Heart left ventricle (tissue), 16 donors: ENCODE data around the gene ANKRD37. TPM values are rescaled to one million over a fixed set of nuclear protein-coding genes. Genes with fewer than 3 reads are reported as not detected.

ENCODE experiments used
- ATAC-seq, 4 donors: fragments of 200-7000 bp; cut with Tn5 transposase; one replicate each; pipeline ENCODE4 v1.9.1; 2020 to 2022; ENCODE audit warnings: moderate library complexity in 4 of 4, mild to moderate bottlenecking in 3 of 4, moderate number of reproducible peaks in 1 of 4
- DNase-seq, 5 donors: peaks; one replicate each; pipeline ENCODE4 v3.0.0-alpha.2; 2020
- H3K27ac ChIP-seq, 12 donors: fragments of 200-600 bp; sonication (generic) in 4 of 12; one replicate each; pipeline versions ENCODE4 v1.5.0 to v1.8.0; 2016 to 2022; ENCODE audit warnings: mild to moderate bottlenecking in 2 of 12
- H3K27me3 ChIP-seq, 9 donors: fragments of 200-600 bp; sonication (generic) in 2 of 9; one replicate each; pipeline versions ENCODE4 v1.5.1 to v1.8.0; 2016 to 2022; ENCODE audit warnings: mild to moderate bottlenecking in 3 of 9
- H3K36me3 ChIP-seq, 9 donors: fragments of 200-600 bp; sonication (generic) in 2 of 9; one replicate each; pipeline versions ENCODE4 v1.5.0 to v1.8.0; 2018 to 2022; ENCODE audit warnings: mild to moderate bottlenecking in 2 of 9
- H3K4me1 ChIP-seq, 12 donors: fragments of 200-600 bp; sonication (generic) in 4 of 12; one replicate each; pipeline versions ENCODE4 v1.5.0 to v1.8.0; 2016 to 2022; ENCODE audit warnings: mild to moderate bottlenecking in 3 of 12
- H3K4me3 ChIP-seq, 12 donors: fragments of 200-600 bp; sonication (generic) in 4 of 12; one replicate each; pipeline versions ENCODE4 v1.5.0 to v1.8.0; 2017 to 2022; ENCODE audit warnings: mild to moderate bottlenecking in 9 of 12, moderate library complexity in 4 of 12
- H3K9me3 ChIP-seq, 12 donors: fragments of 200-600 bp; sonication (generic) in 4 of 12; one replicate each; pipeline versions ENCODE4 v1.5.0 to v1.8.0; 2016 to 2022; ENCODE audit warnings: mild to moderate bottlenecking in 1 of 12
- CTCF ChIP-seq, 12 donors: fragments of 200-600 bp; sonication (generic) in 4 of 12; IDR thresholded peaks; one replicate each; pipeline versions ENCODE4 v1.5.0 to v1.8.0; 2018 to 2022; ENCODE audit warnings: antibody characterized with exemption in 12 of 12, mild to moderate bottlenecking in 5 of 12
- POLR2A ChIP-seq, 2 donors: fragments of 450-650 bp; IDR thresholded peaks; one replicate each; pipeline ENCODE4 v1.6.1; 2017; ENCODE audit warnings: antibody characterized with exemption in 2 of 2, mild to moderate bottlenecking in 2 of 2, moderate library complexity in 2 of 2
- WGBS, 4 donors: extraction: QIAGEN DNeasy Blood & Tissue Kit in 2 of 4; methylation state at CpG; one replicate each; pipeline versions ENCODE4 v1.1.5 to v1.1.7; 2013 to 2018; 5-methylcytosine and 5-hydroxymethylcytosine counted together
- intact Hi-C, 10 donors: fragments of 100-400 bp; cut with DNase I; formaldehyde crosslinking; loops; one replicate each; pipeline versions ENCODE4 v1.11.1 to v1.14.2; 2022
- polyA plus RNA-seq, 2 donors: library from polyadenylated mRNA; stranded (reverse); fragments of 200-250 nt; gene quantifications; one replicate each; pipeline ENCODE4 v1.2.3, GENCODE V29; 2013
- total RNA-seq, 9 donors: library from RNA; depleted of rRNA in 2 of 9; stranded (reverse); fragments of >200 nt in 2 of 9; fragmentation: NEBNext Ultra II Directional in 3 of 9; extraction: Animal tissue kit (Norgen Biotek cat#: 25700) in 3 of 9; gene quantifications; one replicate each; pipeline versions ENCODE4 v1.1.0 to v1.2.4, GENCODE V29; 2016 to 2023
- donor health status: ischemic (EF 13 %, LVEDD 7.1; RV severe dilation, severe dysfunction).
- donor health status: healthy with polysubstance abuse.
- donor health status: DM: no; HTN: yes; CAD: no.
- donor health status: DM: no; HTN: no; CAD: no.
- donor health status: ischemic (EF 25% LVEDD 6.9; RV normal size, moderate dysfunction).
- donor health status: ischemic (EF 25% LVEDD 5.7; RV mildly dilated, moderate dysfunction).
- donor health status: healthy.
- donor health status: DM: yes; HTN: yes; CAD: no.
- donor health status: ischemic (EF 35%, LVEDD 5.7; RV mildly dilated, moderate dysfunction).
- donor health status: nonischemic (EF 11% LVEDD 7.7; RV severe dilation, severe dysfunction).
- donor health status: DM: yes; HTN: yes; CAD: no.
- donor health status: PGD.
- donor health status: ischemic (EF 29% LVEDD 5.4; RV normal size, mild dysfunction).
- donor health status: nonischemic (EF 23%, LVEDD 6.1; RV moderate dilation, normal function).

The ANKRD37 gene
- total and polyA plus RNA-seq, 11 donors = 8.4 to 30.6 (median 12.2) TPM

DNA sequence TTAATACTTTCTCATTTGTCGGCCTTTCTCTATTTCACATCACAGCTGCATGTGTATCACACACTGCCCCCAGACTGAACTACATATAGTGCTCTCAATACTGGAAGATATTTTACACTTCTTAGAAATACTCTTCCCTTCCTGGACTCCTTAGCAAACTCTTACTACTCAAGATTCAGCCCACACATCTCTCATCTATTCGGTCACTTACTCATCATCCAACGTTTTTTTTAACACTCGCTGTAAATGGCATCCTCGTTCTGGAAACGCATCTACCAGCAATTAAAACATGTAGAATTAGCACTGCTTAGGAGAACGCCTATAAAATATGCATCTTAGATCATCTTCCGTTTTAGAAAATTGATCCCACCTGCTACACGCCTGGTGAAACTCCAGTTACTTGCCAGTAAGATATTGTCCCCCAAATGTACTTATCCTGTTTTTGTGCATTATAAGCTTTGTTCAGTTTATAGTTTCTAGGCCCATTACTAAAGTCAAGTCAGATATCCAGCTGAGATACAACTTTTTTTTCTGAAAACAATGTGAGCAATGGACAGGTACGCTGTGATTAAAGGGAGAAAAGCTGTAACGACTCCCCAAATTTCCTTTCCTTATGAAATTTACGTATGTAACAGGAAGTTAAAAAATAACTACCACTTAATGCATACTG is 1.9 kb upstream of the ANKRD37 start:
- intact Hi-C loops = loop anchor here in 8 of 10 donors (2.0 to 10.0 kb wide), 7 partner anchors 52 to 200 kb away; partner anchors contain the start of genes SNX25 (in 3 of the 8) and CFAP97 (in 2 of the 8)
- no peaks in the 10 kb centered on the region for H3K9me3 ChIP-seq
- no peak for DNase-seq
- no peaks in the 10 kb centered on the region for H3K27me3 ChIP-seq
- no peak for TF ChIP-seq POLR2A (IDR thresholded peaks at IDR 0.05)
- WGBS, 4 donors = 63 to 69% (median 65%) methylated on average over 12 of the region's 12 CpGs
- H3K36me3 ChIP-seq = peaks cover 0 to 17% (median 9%) of the 10 kb centered on the region in 9 donors
- H3K4me3 ChIP-seq = peak overlapping the region; percentile 64 to 88 (median 77)
- peak overlapping the region; percentile 98 to 100 (median 100) for H3K27ac ChIP-seq
- peaks cover 0 to 41% (median 25%) of the 10 kb centered on the region in 12 donors for H3K4me1 ChIP-seq
- ATAC-seq = no peak

DNA sequence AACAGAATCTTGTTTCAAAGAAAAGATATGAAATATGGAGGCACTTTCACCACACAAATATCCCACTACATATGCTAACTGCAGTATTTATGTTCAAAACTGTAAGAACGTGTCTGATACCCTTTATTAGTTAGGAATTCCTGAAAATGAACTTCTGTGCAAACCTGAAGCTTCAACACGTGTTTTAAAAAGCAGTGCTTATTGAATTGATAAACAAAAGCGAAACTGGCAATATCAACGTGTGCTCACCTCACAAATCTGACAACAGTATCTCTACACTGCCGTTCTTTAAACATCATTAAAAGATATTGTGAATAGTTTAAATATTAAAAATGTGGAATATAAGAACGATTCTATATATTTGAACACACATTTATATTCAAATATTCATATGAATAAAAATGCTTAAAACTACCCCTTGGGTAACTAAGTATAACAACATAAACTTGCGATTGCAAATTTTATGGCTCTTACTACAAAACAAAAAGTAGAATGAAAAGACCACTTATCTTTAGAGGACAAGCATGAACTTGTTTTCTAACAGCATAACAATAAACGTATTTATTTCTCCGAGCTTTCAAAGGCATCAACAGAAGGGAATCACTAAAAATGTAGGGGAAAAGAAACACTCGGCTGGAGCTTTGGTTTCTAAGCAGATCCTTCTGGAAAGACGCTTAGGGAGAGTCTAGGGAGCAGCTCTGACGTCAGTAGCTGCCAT is 1.2 kb upstream of the ANKRD37 start, which contains the start of gene LRP2BP:
TSS of gene LRP2BP (minus strand) at position 687 of the 718 bp plus-strand sequence. CDS start 17,738 bp downstream, outside the sequence.
- Histone ChIP-seq H3K36me3 (peaks cover 0 to 24% (median 16%) of the 10 kb centered on the region in 9 donors), H3K9me3 (no peaks in the 10 kb centered on the region), H3K27ac (peak within 1 kb of the TSS; percentile 98 to 100 (median 100)), H3K27me3 (no peaks in the 10 kb centered on the region), H3K4me3 (peak within 1 kb of the TSS; percentile 64 to 88 (median 77)), H3K4me1 (peaks cover 0 to 46% (median 26%) of the 10 kb centered on the region in 12 donors)
- TF ChIP-seq POLR2A (IDR thresholded peaks at IDR 0.05) = no peak
- no peak for TF ChIP-seq CTCF (IDR thresholded peaks at IDR 0.05)
- 19 to 30% (median 24%) methylated on average over 12 of the region's 12 CpGs for WGBS, 4 donors
- intact Hi-C loops = loop anchor here in 8 of 10 donors (2.0 to 10.0 kb wide), 6 partner anchors 181 to 199 kb away; partner anchors contain the start of genes SNX25 (in 3 of the 8) and CFAP97 (in 2 of the 8)
- no peak for ATAC-seq
- DNase-seq = no peak

- peak; percentile 96 to 99 (median 97) for DNase-seq
- no peaks in the 10 kb centered on the region for H3K27me3 ChIP-seq
- H3K36me3 ChIP-seq = peaks cover 0 to 32% (median 24%) of the 10 kb centered on the region in 9 donors
- H3K27ac ChIP-seq = peak overlapping the region; percentile 98 to 100 (median 100)
- peak; percentile 92 to 98 (median 96) for ATAC-seq
- H3K4me3 ChIP-seq = peak overlapping the region; percentile 64 to 88 (median 77)
- intact Hi-C loops = loop anchor here (1.0 to 10.0 kb wide), 10 partner anchors 29 to 199 kb away; partner anchors contain the start of genes UFSP2 (in 4 of the 10), CFAP97 (in 3 of the 10) and SNX25 (in 3 of the 10)
- peak in 2 of 12 donors; percentile 10 to 17 for TF ChIP-seq CTCF (IDR thresholded peaks at IDR 0.05)
- TF ChIP-seq POLR2A (IDR thresholded peaks at IDR 0.05) = peak in 1 of 2 donors; percentile 67
- 0 to 1% (median 0%) methylated on average over 50 to 98 of the region's 98 CpGs for WGBS, 4 donors
- no peaks in the 10 kb centered on the region for H3K9me3 ChIP-seq
- H3K4me1 ChIP-seq = peaks cover 0 to 46% (median 26%) of the 10 kb centered on the region in 12 donors
Observed at GRCh38 chr4:185395956-185396723, 501 bp upstream of the ANKRD37 start.

- H3K4me3 ChIP-seq = no peak overlapping the region
- 31 to 52% (median 38%) methylated on average over 2 of the region's 2 CpGs for WGBS, 4 donors
- peaks cover 0 to 46% (median 26%) of the 10 kb centered on the region in 12 donors for H3K4me1 ChIP-seq
- TF ChIP-seq CTCF (IDR thresholded peaks at IDR 0.05) (no peak), POLR2A (IDR thresholded peaks at IDR 0.05) (no peak)
- H3K27ac ChIP-seq = peak overlapping the region in 3 of 12 donors; percentile 5 to 100 (median 21)
- H3K27me3 ChIP-seq = no peaks in the 10 kb centered on the region
- H3K36me3 ChIP-seq = peaks cover 0 to 56% (median 48%) of the 10 kb centered on the region in 9 donors
- ATAC-seq (no peak), DNase-seq (no peak)
- intact Hi-C loops = loop anchor here in 7 of 10 donors (5.0 to 10.0 kb wide), 5 partner anchors 184 to 196 kb away; partner anchors contain the start of genes SNX25 (in 3 of the 7) and CFAP97 (in 2 of the 7)
- H3K9me3 ChIP-seq = no peaks in the 10 kb centered on the region
Observed at GRCh38 chr4:185398618-185399017, 2.0 kb downstream of the ANKRD37 start.
